B cell (primary cell): ENCODE results near the gene CEACAM1. TPM values are rescaled to one million over a fixed set of nuclear protein-coding genes. Genes with fewer than 3 reads are reported as not detected.

Experiments
- ATAC-seq: fragments of 200-7000 bp; cut with Tn5 transposase; one replicate; pipeline ENCODE4 v1.10.0; 2021; ENCODE audit warnings: low read depth, mild to moderate bottlenecking, moderate number of reproducible peaks, moderate library complexity
- CTCF ChIA-PET: fragments of 350-600 bp; sonication (Branson Sonifier 250); formaldehyde crosslinking; loops from one replicate; lab custom pipeline; 2021; ENCODE audit warnings: antibody characterized with exemption, inconsistent platforms; lab: Charles Lee
- POLR2A ChIA-PET: fragments of 350-600 bp; sonication (Branson Sonifier 250); formaldehyde crosslinking; loops from one replicate; lab custom pipeline; 2021; ENCODE audit warnings: antibody characterized with exemption; lab: Charles Lee
- DNase-seq: peaks from one replicate; pipeline ENCODE4 v3.0.0; 2013
- H2AFZ ChIP-seq: 2 replicates; pipeline ENCODE4 v1.6.1; 2012; ENCODE audit warnings: mild to moderate bottlenecking, low read depth, low read length; ENCODE audit not compliant: insufficient read depth, poor library complexity, severe bottlenecking
- H3K27ac ChIP-seq, 2 donors: 1 replicate in 1 of 2; 2 replicates in 1 of 2; pipeline ENCODE4 v1.5.1; 2012 to 2013; ENCODE audit warnings: low read length in 2 of 2, mild to moderate bottlenecking in 2 of 2, moderate library complexity in 1 of 2
- H3K27me3 ChIP-seq, 4 experiments: fragments of 200-600 bp in 1 of 4; sonication (generic) in 1 of 4; replicated peaks in 1 of 4; 1 replicate in 2 of 4; 2 replicates in 2 of 4; pipeline versions ENCODE4 v1.6.1 to v1.7.0; 2013 to 2016; ENCODE audit warnings: low read length in 3 of 4, mild to moderate bottlenecking in 2 of 4, mixed read lengths in 1 of 4, moderate library complexity in 1 of 4; ENCODE audit not compliant: insufficient read depth in 4 of 4, control insufficient read depth in 3 of 4; ENCODE audit errors: control extremely low read depth in 1 of 4
- H3K36me3 ChIP-seq, 2 experiments: replicated peaks in 1 of 2; 1 replicate in 1 of 2; 2 replicates in 1 of 2; pipeline versions ENCODE4 v1.6.1 to v1.7.1; 2013; ENCODE audit warnings: low read length in 1 of 2; ENCODE audit not compliant: insufficient read depth in 2 of 2, control insufficient read depth in 1 of 2; ENCODE audit errors: control extremely low read depth in 1 of 2, extremely low read depth in 1 of 2
- H3K4me1 ChIP-seq, 2 donors: fragments of 200-600 bp in 1 of 2; sonication (generic) in 1 of 2; 1 replicate in 1 of 2; 2 replicates in 1 of 2; pipeline versions ENCODE4 v1.5.1 to v1.6.1; 2013 to 2017; ENCODE audit warnings: low read length in 2 of 2; ENCODE audit not compliant: control insufficient read depth in 2 of 2, insufficient read depth in 2 of 2
- H3K4me2 ChIP-seq: replicated peaks from 2 replicates; pipeline ENCODE3; 2012; ENCODE audit warnings: mild to moderate bottlenecking, low read depth, low read length; ENCODE audit not compliant: poor library complexity, severe bottlenecking
- H3K4me3 ChIP-seq, 5 experiments: fragments of 200-600 bp in 1 of 5; sonication (generic) in 1 of 5; 1 replicate in 3 of 5; 2 replicates in 2 of 5; pipeline versions ENCODE4 v1.5.1 to v1.7.0; 2011 to 2016; ENCODE audit warnings: low read length in 4 of 5, mild to moderate bottlenecking in 4 of 5, low read depth in 2 of 5, control low read depth in 1 of 5, moderate library complexity in 1 of 5; ENCODE audit not compliant: insufficient read depth in 1 of 5; ENCODE audit errors: control extremely low read depth in 1 of 5, extremely low read depth in 1 of 5
- H3K79me2 ChIP-seq: fragments of 200-600 bp; sonication (generic); one replicate; pipeline ENCODE4 v1.6.0; 2016; ENCODE audit warnings: low read length; ENCODE audit not compliant: control insufficient read depth, insufficient read depth
- H3K9ac ChIP-seq: fragments of 200-600 bp; sonication (generic); 2 replicates; pipeline ENCODE4 v1.6.1; 2017; ENCODE audit warnings: mild to moderate bottlenecking, low read length, moderate library complexity
- H3K9me3 ChIP-seq, 3 donors: one replicate each; pipeline versions ENCODE4 v1.6.1 to v1.7.1; 2013; ENCODE audit warnings: low read length in 2 of 3; ENCODE audit not compliant: control insufficient read depth in 2 of 3, insufficient read depth in 1 of 3; ENCODE audit errors: control extremely low read depth in 1 of 3
- H4K20me1 ChIP-seq: 2 replicates; pipeline ENCODE4 v1.6.0; 2012; ENCODE audit warnings: mild to moderate bottlenecking, low read length; ENCODE audit not compliant: insufficient read depth, control insufficient read depth, poor library complexity, severe bottlenecking
- H3K27ac Mint-ChIP-seq: one replicate; pipeline ENCODE4 v1.8.0; 2021; ENCODE audit warnings: mixed read lengths
- H3K27me3 Mint-ChIP-seq: one replicate; pipeline ENCODE4 v1.8.0; 2021; ENCODE audit warnings: mixed read lengths
- H3K4me1 Mint-ChIP-seq: one replicate; pipeline ENCODE4 v1.8.0; 2021; ENCODE audit warnings: mixed read lengths
- H3K4me3 Mint-ChIP-seq: one replicate; pipeline ENCODE4 v1.8.0; 2021; ENCODE audit warnings: mixed read lengths
- H3K9me3 Mint-ChIP-seq: one replicate; pipeline ENCODE4 v1.8.0; 2022; ENCODE audit warnings: mixed read lengths; ENCODE audit not compliant: insufficient read depth
- CTCF ChIP-seq: fragments of 200-600 bp; IDR thresholded peaks from one replicate; pipeline ENCODE4 v1.8.0; 2022; ENCODE audit warnings: antibody characterized with exemption, mild to moderate bottlenecking
- EZH2 ChIP-seq: IDR thresholded peaks from 2 replicates; pipeline ENCODE4 v1.6.1; 2012; ENCODE audit warnings: borderline replicate concordance, low read depth, mild to moderate bottlenecking, moderate library complexity, low read length; ENCODE audit not compliant: insufficient read depth, poor library complexity, severe bottlenecking
- WGBS: methylation state at CpG from one replicate; pipeline ENCODE4 v1.1.5; 2013; ENCODE audit warnings: missing lambda C conversion rate; ENCODE audit not compliant: insufficient coverage; 5-methylcytosine and 5-hydroxymethylcytosine counted together
- intact Hi-C: fragments of 100-400 bp; cut with micrococcal nuclease; formaldehyde crosslinking; loops from one replicate; pipeline ENCODE4 v1.10.0; 2022
- polyA minus RNA-seq: library from RNA; depleted of rRNA, polyadenylated mRNA; stranded (reverse); fragments of >200 nt; gene quantifications from 2 replicates; pipeline ENCODE4 v1.2.3, GENCODE V29; 2012
- polyA plus RNA-seq: library from polyadenylated mRNA; depleted of rRNA; stranded (reverse); fragments of >200 nt; gene quantifications from 2 replicates; pipeline ENCODE4 v1.2.3, GENCODE V29; 2012
- total RNA-seq, 2 donors: library from RNA; stranded (reverse); fragments of 120-200 nt in 1 of 2; gene quantifications; 1 replicate in 1 of 2; 2 replicates in 1 of 2; pipeline versions ENCODE4 v1.2.3 to v1.2.4, GENCODE V29; 2013 to 2022

Gene CEACAM1
- total RNA-seq: 12.8 and 14.6 TPM in 2 replicates
- 2.5 TPM for total RNA-seq (2013)
- polyA plus RNA-seq: 5.8 and 8.8 TPM in 2 replicates
- 4.9 and 8.1 TPM in 2 replicates for polyA minus RNA-seq

DNA sequence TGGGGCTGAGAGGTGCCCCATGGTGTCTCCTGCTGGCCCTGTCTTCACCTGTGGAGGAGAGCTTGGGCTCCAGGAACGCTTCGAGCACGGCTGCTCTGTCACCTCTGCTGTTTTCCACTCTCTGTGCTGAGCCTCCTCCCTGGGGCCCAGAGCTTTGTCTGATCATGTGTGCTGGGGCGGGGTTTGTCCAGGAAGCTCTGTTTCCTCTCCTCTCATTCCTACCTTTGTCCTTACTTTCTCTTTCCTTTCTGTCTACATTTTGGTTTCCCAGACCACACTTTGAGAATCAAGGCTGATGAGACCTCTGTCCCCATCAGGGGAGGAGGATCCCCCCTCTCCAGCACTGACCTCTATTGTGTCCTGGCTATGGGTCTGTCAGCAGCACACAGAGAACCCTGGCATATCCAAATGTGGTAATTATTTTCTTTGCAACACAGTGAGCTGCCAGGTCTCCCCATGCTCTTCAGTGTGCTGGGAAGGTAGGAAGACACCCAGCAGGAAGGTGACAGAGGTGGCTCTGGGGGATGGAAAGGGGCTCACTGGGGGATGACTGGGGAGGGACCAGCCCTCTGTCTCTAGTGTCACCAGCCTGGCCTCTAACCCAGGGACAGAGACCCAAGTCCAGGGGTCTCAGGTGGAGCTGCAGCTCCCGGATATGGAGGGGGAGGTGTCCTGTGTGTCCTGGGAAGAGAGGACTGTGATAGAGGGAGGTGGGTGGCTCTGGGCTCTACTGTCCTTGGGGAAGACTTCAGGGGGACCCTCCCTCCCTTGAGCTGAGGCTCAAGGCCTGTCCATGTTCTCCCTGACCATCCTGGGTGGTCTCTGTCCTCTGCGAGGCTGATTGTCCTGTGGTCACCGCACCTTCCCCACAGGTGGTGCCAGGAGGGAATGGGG lies at the start of gene CEACAM1:
Gene CEACAM1 (minus strand): TSS at position 128 of the 894 bp plus-strand sequence. CDS start 107 bp downstream, at position 21.
- CTCF ChIA-PET: interaction anchor here (0.6 to 8.5 kb wide), 26 partner anchors 8 to 127 kb away, joined by 3 to 348 read pairs (median 5); no protein-coding TSS in a partner anchor
- TF ChIP-seq CTCF: no peak
- no peak for TF ChIP-seq EZH2
- WGBS: 25% methylated on average over 7 of the region's 7 CpGs
- DNase-seq (peak; percentile 56), ATAC-seq (peak; percentile 69)
- H3K27me3 ChIP-seq: no peaks in the 10 kb centered on the region
- Mint-ChIP-seq H3K4me1 (peaks cover 42% of the 10 kb centered on the region), H3K9me3 (no peaks in the 10 kb centered on the region), H3K27ac (peak within 1 kb of the TSS; percentile 88), H3K27me3 (no peaks in the 10 kb centered on the region), H3K4me3 (peak within 1 kb of the TSS; percentile 87)
- peaks cover 30 to 32% of the 10 kb centered on the region in 2 donors for H3K4me1 ChIP-seq
- peak within 1 kb of the TSS; percentile 45 to 67 for H3K27ac ChIP-seq
- intact Hi-C loops: loop anchor here (1.0 kb wide), 1 partner anchor 63 kb away; no protein-coding TSS in a partner anchor
- no peaks in the 10 kb centered on the region for H4K20me1 ChIP-seq
- H2AFZ ChIP-seq: peak within 1 kb of the TSS; percentile 77
- H3K9me3 ChIP-seq: no peaks in the 10 kb centered on the region
- peak within 1 kb of the TSS; percentile 20 to 74 (median 48) for H3K4me3 ChIP-seq
- POLR2A ChIA-PET: interaction anchor here (0.6 to 2.3 kb wide), 4 partner anchors 63 to 1121 kb away, joined by 3 to 10 read pairs (median 7); no protein-coding TSS in a partner anchor
- H3K4me2 ChIP-seq: peak within 1 kb of the TSS; percentile 81
- H3K79me2 ChIP-seq: peaks cover 11% of the 10 kb centered on the region
- peak within 1 kb of the TSS; percentile 67 for H3K9ac ChIP-seq
- peaks cover 0 to 2% of the 10 kb centered on the region in 2 experiments for H3K36me3 ChIP-seq
